IMR-90 (cell line): ENCODE data around the gene SLC18A2. TPM values are rescaled to one million over a fixed set of nuclear protein-coding genes. Genes with fewer than 3 reads are reported as not detected.
A peak's percentile ranks its signal among the peaks of the same experiment; 100 is the strongest.

Experiments
- ATAC-seq: fragments of 200-7000 bp; cut with Tn5 transposase; 2 replicates; pipeline ENCODE4 v1.9.1; 2020; ENCODE audit warnings: low read depth, mild to moderate bottlenecking, moderate library complexity
- BruUV-seq: library from RNA; stranded (reverse); fragments of 400-500 nt; replicated peaks from 2 replicates; lab custom pipeline; 2021; lab: Mats Ljungman, UMichigan
- CTCF ChIA-PET: fragments of 300-600 bp; formaldehyde crosslinking; extraction: SDS; loops from one replicate; lab custom pipeline; 2021; ENCODE audit warnings: antibody characterized with exemption; lab: Yijun Ruan, JAX
- POLR2A ChIA-PET: fragments of 300-600 bp; sonication (Branson Sonifier 250); formaldehyde crosslinking; loops from one replicate; lab custom pipeline; 2022; ENCODE audit warnings: antibody characterized with exemption; ENCODE audit not compliant: unreplicated experiment; lab: Charles Lee
- DNase-seq: peaks from one replicate; pipeline ENCODE4 v3.0.0; 2013
- H2AFZ ChIP-seq: replicated peaks from 2 replicates; pipeline ENCODE3; 2013; ENCODE audit warnings: low read length, mild to moderate bottlenecking; ENCODE audit not compliant: poor library complexity
- H2AK5ac ChIP-seq: 2 replicates; pipeline ENCODE4 v1.6.1; 2013; ENCODE audit warnings: low read depth, low read length, inconsistent platforms
- H2AK9ac ChIP-seq: replicated peaks from 2 replicates; pipeline ENCODE3; 2013; ENCODE audit warnings: mild to moderate bottlenecking, low read depth, low read length, moderate library complexity; ENCODE audit not compliant: poor library complexity
- H2BK120ac ChIP-seq: 2 replicates; pipeline ENCODE4 v1.6.1; 2013; ENCODE audit warnings: low read depth, low read length, inconsistent platforms
- H2BK15ac ChIP-seq: 3 replicates; pipeline ENCODE4 v1.6.1; 2013; ENCODE audit warnings: low read depth, low read length, inconsistent platforms
- H2BK20ac ChIP-seq: 2 replicates; pipeline ENCODE4 v1.6.1; 2013; ENCODE audit warnings: low read depth, mild to moderate bottlenecking, inconsistent platforms, low read length, moderate library complexity
- H2BK5ac ChIP-seq: 2 replicates; pipeline ENCODE4 v1.6.1; 2013; ENCODE audit warnings: mild to moderate bottlenecking, low read depth, low read length, inconsistent platforms; ENCODE audit not compliant: poor library complexity, severe bottlenecking
- H3K14ac ChIP-seq: replicated peaks from 2 replicates; pipeline ENCODE4 v1.6.1; 2013; ENCODE audit warnings: low read depth, low read length, inconsistent platforms
- H3K18ac ChIP-seq: 2 replicates; pipeline ENCODE4 v1.6.1; 2013; ENCODE audit warnings: low read depth, low read length, control low read depth
- H3K23ac ChIP-seq: 2 replicates; pipeline ENCODE4 v1.6.1; 2013; ENCODE audit warnings: low read depth, low read length, inconsistent platforms
- H3K27ac ChIP-seq: 2 replicates; pipeline ENCODE4 v1.5.1; 2013; ENCODE audit warnings: mild to moderate bottlenecking, control low read depth, low read length; ENCODE audit not compliant: insufficient read depth
- H3K27me3 ChIP-seq: 2 replicates; pipeline ENCODE4 v1.6.1; 2013; ENCODE audit warnings: low read length; ENCODE audit not compliant: control insufficient read depth, insufficient read depth
- H3K36me3 ChIP-seq: 2 replicates; pipeline ENCODE4 v1.6.1; 2013; ENCODE audit warnings: low read length, mixed read lengths; ENCODE audit not compliant: control insufficient read depth, insufficient read depth
- H3K4ac ChIP-seq: 2 replicates; pipeline ENCODE4 v1.6.1; 2013; ENCODE audit warnings: low read depth, low read length, inconsistent platforms
- H3K4me1 ChIP-seq: 2 replicates; pipeline ENCODE4 v1.6.1; 2013; ENCODE audit warnings: low read length, mixed read lengths; ENCODE audit not compliant: control insufficient read depth, insufficient read depth
- H3K4me2 ChIP-seq: 2 replicates; pipeline ENCODE4 v1.6.1; 2013; ENCODE audit warnings: low read depth, mild to moderate bottlenecking, control low read depth, low read length, moderate library complexity
- H3K4me3 ChIP-seq: 2 replicates; pipeline ENCODE4 v1.5.1; 2013; ENCODE audit warnings: low read depth, mild to moderate bottlenecking, control low read depth, low read length, moderate library complexity; ENCODE audit not compliant: insufficient read depth
- H3K56ac ChIP-seq: 2 replicates; pipeline ENCODE4 v1.6.1; 2013; ENCODE audit warnings: low read length, inconsistent platforms; ENCODE audit not compliant: insufficient read depth; ENCODE audit errors: extremely low read depth
- H3K79me1 ChIP-seq, 2 experiments: 2 replicates each; pipeline ENCODE4 v1.6.1; 2013; ENCODE audit warnings: low read length in 2 of 2, inconsistent platforms in 1 of 2, low read depth in 1 of 2
- H3K9ac ChIP-seq: 2 replicates; pipeline ENCODE4 v1.6.1; 2013; ENCODE audit warnings: low read depth, low read length, control low read depth
- H3K9me1 ChIP-seq: 2 replicates; pipeline ENCODE4 v1.6.1; 2013; ENCODE audit warnings: low read length, inconsistent platforms; ENCODE audit not compliant: insufficient read depth
- H3K9me3 ChIP-seq: 2 replicates; pipeline ENCODE4 v1.6.1; 2013; ENCODE audit warnings: low read length; ENCODE audit not compliant: control insufficient read depth, insufficient read depth
- H4K20me1 ChIP-seq: 2 replicates; pipeline ENCODE4 v1.6.1; 2013; ENCODE audit warnings: low read length, inconsistent platforms; ENCODE audit not compliant: insufficient read depth
- H4K5ac ChIP-seq: 2 replicates; pipeline ENCODE4 v1.6.1; 2013; ENCODE audit warnings: mild to moderate bottlenecking, low read depth, low read length, control low read depth
- H4K8ac ChIP-seq, 2 experiments: 2 replicates each; pipeline ENCODE4 v1.6.1; 2013; ENCODE audit warnings: low read depth in 2 of 2, low read length in 2 of 2, control low read depth in 1 of 2, inconsistent platforms in 1 of 2
- H4K91ac ChIP-seq: 2 replicates; pipeline ENCODE4 v1.6.1; 2013; ENCODE audit warnings: low read depth, low read length, inconsistent platforms; ENCODE audit not compliant: insufficient read depth
- BHLHE40 ChIP-seq: fragments of 150-350 bp; IDR thresholded peaks from 2 replicates; pipeline ENCODE4 v1.6.1; 2016; ENCODE audit warnings: mild to moderate bottlenecking, low read depth, low read length
- CEBPB ChIP-seq: IDR thresholded peaks from 2 replicates; pipeline ENCODE4 v1.6.1; 2012; ENCODE audit warnings: low read depth, low read length, improper control_type of control experiment
- CHD1 ChIP-seq: IDR thresholded peaks from 2 replicates; pipeline ENCODE4 v1.6.1; 2012; ENCODE audit warnings: low read depth, low read length, improper control_type of control experiment
- FOS ChIP-seq: fragments of 150-350 bp; IDR thresholded peaks from 2 replicates; pipeline ENCODE4 v1.6.1; 2016; ENCODE audit warnings: low read depth, low read length
- MAFK ChIP-seq: IDR thresholded peaks from 2 replicates; pipeline ENCODE4 v1.6.1; 2012; ENCODE audit warnings: low read depth, low read length, improper control_type of control experiment
- MXI1 ChIP-seq: IDR thresholded peaks from 2 replicates; pipeline ENCODE4 v1.6.1; 2012; ENCODE audit warnings: low read depth, mild to moderate bottlenecking, low read length, moderate library complexity, borderline replicate concordance
- POLR2A ChIP-seq: IDR thresholded peaks from 2 replicates; pipeline ENCODE4 v1.6.1; 2012; ENCODE audit warnings: mild to moderate bottlenecking, low read depth, low read length
- RCOR1 ChIP-seq: IDR thresholded peaks from 2 replicates; pipeline ENCODE4 v1.6.1; 2012; ENCODE audit warnings: mild to moderate bottlenecking, low read length, improper control_type of control experiment; ENCODE audit not compliant: insufficient replicate concordance
- SMC3 ChIP-seq: fragments of 150-350 bp; IDR thresholded peaks from 2 replicates; pipeline ENCODE4 v1.6.1; 2016; ENCODE audit warnings: low read depth, mild to moderate bottlenecking, antibody characterized with exemption, low read length, moderate library complexity
- WGBS, 2 experiments: methylation state at CpG; one replicate each; pipeline versions ENCODE4 v1.1.5 to v1.1.7; 2013; ENCODE audit warnings: missing lambda C conversion rate in 2 of 2; ENCODE audit not compliant: insufficient read length in 1 of 2; ENCODE audit errors: extremely low coverage in 2 of 2; 5-methylcytosine and 5-hydroxymethylcytosine counted together
- dilution Hi-C: fragments of 300-500 bp; cut with HindIII; formaldehyde crosslinking; loops from one replicate; pipeline ENCODE4 v1.14.3; 2018; ENCODE audit warnings: low sequenced_read_pairs; ENCODE audit not compliant: unreplicated experiment
- in situ Hi-C: fragments of 300-500 bp; cut with MboI; formaldehyde crosslinking; loops from 3 replicates; pipeline ENCODE4 v1.14.3; 2019; ENCODE audit warnings: low sequenced_read_pairs, inconsistent platforms, mixed read lengths
- intact Hi-C: fragments of 100-400 bp; cut with micrococcal nuclease; formaldehyde crosslinking; loops from 2 replicates; pipeline ENCODE4 v1.10.0; 2022
- polyA plus RNA-seq, 3 experiments: library from polyadenylated mRNA; depleted of rRNA; stranded (reverse); fragments of >200 nt; gene quantifications; 2 replicates each; pipeline ENCODE4 v1.2.3, GENCODE V29; 2012; ENCODE audit warnings: low replicate concordance in 1 of 3
- total RNA-seq: library from RNA; depleted of rRNA; stranded (reverse); fragments of >200 nt; gene quantifications from 2 replicates; pipeline ENCODE4 v1.2.3, GENCODE V29; 2012

Gene SLC18A2
- total and polyA plus RNA-seq, 2 of the 4 experiments (the other 2 are of a cell fraction) = not detected

- dilution Hi-C loops = no loop called here
- H3K27ac ChIP-seq = no peak overlapping the region
Observed at GRCh38 chr10:117214401-117214800, 26.5 kb upstream of the SLC18A2 start.

More at GRCh38 chr10:117214401-117214800, 26.5 kb upstream of the SLC18A2 start:
- in situ Hi-C loops = loop anchor here (25.0 kb wide), 1 partner anchor 1023 kb away; no protein-coding TSS in a partner anchor
- H3K9me1 ChIP-seq = no peaks in the 10 kb centered on the region
- ATAC-seq (no peak), DNase-seq (peak; percentile 17)
- H4K8ac ChIP-seq = no peak overlapping the region
- H2BK5ac ChIP-seq = no peak overlapping the region
- H2AFZ ChIP-seq = no peak overlapping the region
- H3K18ac ChIP-seq = no peak overlapping the region
- no peak overlapping the region for H4K91ac ChIP-seq
- H2BK20ac ChIP-seq = no peak overlapping the region
- no peak overlapping the region for H3K4me3 ChIP-seq
- POLR2A ChIA-PET = no interaction called here
- H3K79me1 ChIP-seq = no peaks in the 10 kb centered on the region
- H3K9me3 ChIP-seq = no peaks in the 10 kb centered on the region
- H3K4me1 ChIP-seq = no peaks in the 10 kb centered on the region
- H3K4ac ChIP-seq = no peak overlapping the region
- H3K36me3 ChIP-seq = no peaks in the 10 kb centered on the region
- peaks cover 10% of the 10 kb centered on the region for H3K27me3 ChIP-seq
- CTCF ChIA-PET = interaction anchor here (3.2 kb wide), 1 partner anchor 104 kb away, joined by 37 read pairs; no protein-coding TSS in a partner anchor
- WGBS, 2 experiments = 80% methylated on average over 1 of the region's 1 CpG; no CpG with 5 or more reads in 1 of the 2 experiments
- H2BK120ac ChIP-seq = no peak overlapping the region
- no peak overlapping the region for H3K23ac ChIP-seq
- no peak overlapping the region for H3K9ac ChIP-seq
- TF ChIP-seq SMC3 (no peak), MXI1 (no peak), POLR2A (no peak), MAFK (no peak), FOS (no peak), CHD1 (no peak), CEBPB (no peak), BHLHE40 (no peak), RCOR1 (no peak)
- no peak overlapping the region for H4K5ac ChIP-seq
- no peak overlapping the region for H3K14ac ChIP-seq
- H3K4me2 ChIP-seq = no peak overlapping the region
- no peak overlapping the region for H3K56ac ChIP-seq
- BruUV-seq = no TSS peak
- intact Hi-C loops = loop anchor here (10.0 kb wide), 2 partner anchors 230 to 260 kb away; no protein-coding TSS in a partner anchor
- H2BK15ac ChIP-seq = no peak overlapping the region
- no peak overlapping the region for H2AK9ac ChIP-seq
- no peaks in the 10 kb centered on the region for H4K20me1 ChIP-seq
- no peak overlapping the region for H2AK5ac ChIP-seq
